ENCODE measurements around the gene TAS1R3. TPM values are rescaled to one million over a fixed set of nuclear protein-coding genes. Genes with fewer than 3 reads are reported as not detected.
A peak's percentile ranks its signal among the peaks of the same experiment; 100 is the strongest.

The TAS1R3 gene
- total RNA-seq, 4 donors from 2014 or later: 0.13 to 0.57 (median 0.30) TPM

GRCh38 chr1:1309251-1310108 lies 21.6 kb upstream of the TAS1R3 start:
- TF ChIP-seq POLR2A (IDR thresholded peaks at IDR 0.05): no peak
- TF ChIP-seq, protein P1, sequence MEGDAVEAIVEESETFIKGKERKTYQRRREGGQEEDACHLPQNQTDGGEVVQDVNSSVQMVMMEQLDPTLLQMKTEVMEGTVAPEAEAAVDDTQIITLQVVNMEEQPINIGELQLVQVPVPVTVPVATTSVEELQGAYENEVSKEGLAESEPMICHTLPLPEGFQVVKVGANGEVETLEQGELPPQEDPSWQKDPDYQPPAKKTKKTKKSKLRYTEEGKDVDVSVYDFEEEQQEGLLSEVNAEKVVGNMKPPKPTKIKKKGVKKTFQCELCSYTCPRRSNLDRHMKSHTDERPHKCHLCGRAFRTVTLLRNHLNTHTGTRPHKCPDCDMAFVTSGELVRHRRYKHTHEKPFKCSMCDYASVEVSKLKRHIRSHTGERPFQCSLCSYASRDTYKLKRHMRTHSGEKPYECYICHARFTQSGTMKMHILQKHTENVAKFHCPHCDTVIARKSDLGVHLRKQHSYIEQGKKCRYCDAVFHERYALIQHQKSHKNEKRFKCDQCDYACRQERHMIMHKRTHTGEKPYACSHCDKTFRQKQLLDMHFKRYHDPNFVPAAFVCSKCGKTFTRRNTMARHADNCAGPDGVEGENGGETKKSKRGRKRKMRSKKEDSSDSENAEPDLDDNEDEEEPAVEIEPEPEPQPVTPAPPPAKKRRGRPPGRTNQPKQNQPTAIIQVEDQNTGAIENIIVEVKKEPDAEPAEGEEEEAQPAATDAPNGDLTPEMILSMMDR (IDR thresholded peaks at IDR 0.05): no peak
- peak overlapping the region; percentile 70 to 76 (median 74) for H3K4me3 ChIP-seq
- no peaks in the 10 kb centered on the region for H3K9me3 ChIP-seq
- 0 to 11% methylated on average over 3 to 17 of the region's 57 CpGs for WGBS, 2 donors
- intact Hi-C loops (cut with DNase I): no loop called here
- peaks cover 24 to 45% (median 32%) of the 10 kb centered on the region in 3 donors for H3K36me3 ChIP-seq
- H3K27ac ChIP-seq: peak overlapping the region; percentile 95 to 99 (median 98)
- H3K4me1 ChIP-seq: peaks cover 43 to 64% (median 52%) of the 10 kb centered on the region in 3 donors
- no peak for DNase-seq
- no peaks in the 10 kb centered on the region for H3K27me3 ChIP-seq

DNA sequence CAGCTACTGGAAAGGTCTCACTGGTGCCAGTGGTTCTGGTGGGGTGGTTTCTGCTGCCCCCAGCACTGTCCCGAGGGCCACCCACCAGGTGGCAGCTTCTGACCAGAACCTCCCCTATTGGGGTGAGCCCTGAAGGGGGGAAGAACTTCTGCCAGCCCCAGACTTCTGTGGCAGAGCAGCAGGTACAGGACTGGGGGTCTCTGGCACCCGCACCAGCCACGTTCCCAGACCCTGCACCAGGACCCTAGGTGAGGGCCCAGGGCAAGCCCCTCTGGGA lies 21.0 kb upstream of the TAS1R3 start:
- Histone ChIP-seq H3K27ac (peak overlapping the region; percentile 95 to 99 (median 98)), H3K36me3 (peaks cover 30 to 51% (median 34%) of the 10 kb centered on the region in 3 donors)

GRCh38 chr1:1310476-1311053 lies 20.5 kb upstream of the TAS1R3 start:
- H3K4me1 ChIP-seq: peaks cover 32 to 57% (median 41%) of the 10 kb centered on the region in 3 donors
- peaks cover 34 to 55% (median 34%) of the 10 kb centered on the region in 3 donors for H3K36me3 ChIP-seq
- whole genome bisulfite sequencing, 2 donors: 52 to 60% methylated on average over 2 to 4 of the region's 21 CpGs
- H3K9me3 ChIP-seq: no peaks in the 10 kb centered on the region
- TF ChIP-seq POLR2A (IDR thresholded peaks at IDR 0.05): peak in 1 of 4 donors; percentile 7
- TF ChIP-seq, protein P1 (IDR thresholded peaks at IDR 0.05): no peak
- peak overlapping the region; percentile 70 to 76 (median 74) for H3K4me3 ChIP-seq
- DNase-seq: no peak
- H3K27me3 ChIP-seq: no peaks in the 10 kb centered on the region
- H3K27ac ChIP-seq: peak overlapping the region; percentile 95 to 99 (median 98)
- intact Hi-C loops (cut with DNase I): no loop called here

More for the DNA sequence above, 21.0 kb upstream of the TAS1R3 start:
- Histone ChIP-seq H3K4me3 (peak overlapping the region; percentile 70 to 76 (median 74)), H3K27me3 (no peaks in the 10 kb centered on the region), H3K9me3 (no peaks in the 10 kb centered on the region), H3K4me1 (peaks cover 37 to 59% (median 46%) of the 10 kb centered on the region in 3 donors)
- 60% methylated on average over 1 of the region's 3 CpGs; no CpG with 5 or more reads in 1 of the 2 donors for WGBS, 2 donors
- DNase-seq: no peak
- TF ChIP-seq, protein P1 (IDR thresholded peaks at IDR 0.05): no peak
- TF ChIP-seq POLR2A (IDR thresholded peaks at IDR 0.05): no peak
- intact Hi-C loops (cut with DNase I): no loop called here

- H3K36me3 ChIP-seq: peaks cover 34 to 62% (median 34%) of the 10 kb centered on the region in 3 donors
- intact Hi-C loops (cut with DNase I): no loop called here
These were observed 19.7 kb upstream of the TAS1R3 start for GRCh38 chr1:1311107-1312104.

More at GRCh38 chr1:1311107-1312104, 19.7 kb upstream of the TAS1R3 start:
- peaks cover 23 to 54% (median 33%) of the 10 kb centered on the region in 3 donors for H3K4me1 ChIP-seq
- TF ChIP-seq POLR2A (IDR thresholded peaks at IDR 0.05): no peak
- TF ChIP-seq, protein P1 (IDR thresholded peaks at IDR 0.05): no peak
- no peaks in the 10 kb centered on the region for H3K27me3 ChIP-seq
- H3K9me3 ChIP-seq: no peaks in the 10 kb centered on the region
- no peak for DNase-seq
- H3K27ac ChIP-seq: peak overlapping the region; percentile 28 to 99 (median 96)
- WGBS, 2 donors: 100% methylated on average over 1 to 2 of the region's 22 CpGs
- peak overlapping the region in 1 of 4 donors; percentile 76 for H3K4me3 ChIP-seq
